Activated CD4-positive, alpha-beta T cell treated with anti-CD3 and anti-CD28 coated beads for 24 hours (primary cell): ENCODE results near the gene TNFSF18.
"Not testable (repeated sequence)": the region's sequence is repeated elsewhere in the genome, so short reads cannot be mapped to it uniquely, and the experiment has no call there.

Experiments used
- DNase-seq, 2 donors: peaks; one replicate each; pipeline ENCODE4 v3.0.0-alpha.2; 2020; ENCODE audit warnings: low read depth in 2 of 2

The TNFSF18 gene, protein sequence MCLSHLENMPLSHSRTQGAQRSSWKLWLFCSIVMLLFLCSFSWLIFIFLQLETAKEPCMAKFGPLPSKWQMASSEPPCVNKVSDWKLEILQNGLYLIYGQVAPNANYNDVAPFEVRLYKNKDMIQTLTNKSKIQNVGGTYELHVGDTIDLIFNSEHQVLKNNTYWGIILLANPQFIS

GRCh38 chr1:173050865-173051264 is at the start of gene TNFSF18:
Gene TNFSF18 (minus strand): TSS chr1:173050941. CDS start chr1:173050896, 45 bp downstream.
- DNase-seq = no peak

GRCh38 chr1:173099166-173099565 is 48.4 kb upstream of the TNFSF18 start:
- DNase-seq = no peak

GRCh38 chr1:173098117-173098516 is 47.4 kb upstream of the TNFSF18 start:
- DNase-seq = no peak

GRCh38 chr1:173097001-173097400 is 46.3 kb upstream of the TNFSF18 start:
- DNase-seq = no peak

GRCh38 chr1:173095632-173096031 is 44.9 kb upstream of the TNFSF18 start:
- no peak for DNase-seq

DNA sequence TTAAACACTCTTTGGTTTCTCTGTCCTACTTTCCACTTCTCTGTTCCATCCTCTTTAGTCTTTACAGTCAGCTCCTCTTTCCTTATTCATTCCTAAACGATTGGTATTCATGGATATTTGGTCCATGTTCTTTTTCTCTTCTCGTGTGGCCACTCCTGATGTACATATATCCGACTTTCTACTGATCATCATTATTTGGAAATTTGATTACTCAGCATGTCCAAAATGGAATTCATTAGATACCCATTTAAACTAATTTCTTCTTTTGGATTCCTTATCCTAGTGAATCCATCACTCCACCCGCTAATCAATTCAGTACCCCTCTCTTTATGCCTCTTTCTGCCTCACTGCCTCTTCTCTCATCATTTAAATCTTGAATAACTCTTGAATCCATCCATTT is 43.8 kb upstream of the TNFSF18 start:
- no peak for DNase-seq

DNA sequence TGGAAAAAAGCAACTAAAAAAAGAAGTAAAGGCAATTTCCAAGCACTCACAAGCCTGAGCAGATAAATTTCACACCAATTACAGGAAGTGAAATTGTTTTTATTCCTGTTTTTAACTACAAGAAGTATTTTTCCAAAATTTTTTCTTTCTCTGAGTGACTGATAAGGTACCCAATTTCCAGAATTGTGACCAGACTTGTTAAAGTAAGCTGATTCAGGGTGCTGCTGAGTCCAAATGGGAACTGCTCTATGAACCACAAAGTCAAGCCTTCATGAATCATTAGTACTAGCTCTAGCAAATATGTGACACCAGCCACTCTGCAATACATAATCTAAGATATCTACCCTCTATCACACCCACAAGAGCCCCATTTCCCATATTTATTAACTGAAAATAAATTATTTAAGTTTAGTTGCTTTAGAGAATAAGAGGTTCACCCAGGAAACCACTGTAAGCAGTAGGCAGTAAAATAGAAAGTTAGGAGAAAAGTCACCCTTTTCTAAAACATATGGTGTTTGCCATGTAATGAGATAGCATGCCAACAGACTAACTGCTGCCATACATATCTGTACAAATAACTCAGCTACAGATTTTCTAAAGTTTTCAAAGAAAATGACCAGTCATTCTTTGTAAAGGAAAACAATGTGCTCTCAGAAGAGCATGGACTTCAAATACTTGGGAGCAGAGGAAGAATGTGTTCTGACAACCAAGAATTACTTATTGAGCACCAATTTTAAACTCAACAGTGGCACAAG is 43.1 kb upstream of the TNFSF18 start:
- DNase-seq = no peak

GRCh38 chr1:173084292-173084691 is 33.6 kb upstream of the TNFSF18 start:
- DNase-seq = no peak

GRCh38 chr1:173082913-173083312 is 32.2 kb upstream of the TNFSF18 start:
- no peak for DNase-seq

GRCh38 chr1:173074217-173074616 is 23.5 kb upstream of the TNFSF18 start:
- not testable (repeated sequence) for DNase-seq

- no peak for DNase-seq
Measured at GRCh38 chr1:173064011-173064410, 13.3 kb upstream of the TNFSF18 start.

DNA sequence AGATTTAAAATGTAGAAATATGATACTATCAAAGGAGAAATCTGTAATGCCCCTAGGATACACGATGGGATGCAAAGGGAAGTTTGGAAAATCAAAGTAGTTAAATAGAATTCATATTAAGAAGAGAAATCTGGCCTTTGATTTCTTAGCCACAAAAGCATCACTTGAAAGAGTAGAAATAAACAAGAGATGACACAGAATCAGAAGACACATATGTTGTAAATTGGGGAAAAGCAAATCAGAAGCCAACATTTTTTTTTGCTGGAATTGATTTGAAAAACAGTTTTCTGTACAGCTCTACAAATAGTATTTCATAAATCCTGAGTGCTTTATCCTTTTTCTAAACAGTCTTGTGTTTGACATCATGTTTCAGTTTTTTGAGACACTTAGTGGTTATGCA is 12.4 kb upstream of the TNFSF18 start:
- no peak for DNase-seq

DNA sequence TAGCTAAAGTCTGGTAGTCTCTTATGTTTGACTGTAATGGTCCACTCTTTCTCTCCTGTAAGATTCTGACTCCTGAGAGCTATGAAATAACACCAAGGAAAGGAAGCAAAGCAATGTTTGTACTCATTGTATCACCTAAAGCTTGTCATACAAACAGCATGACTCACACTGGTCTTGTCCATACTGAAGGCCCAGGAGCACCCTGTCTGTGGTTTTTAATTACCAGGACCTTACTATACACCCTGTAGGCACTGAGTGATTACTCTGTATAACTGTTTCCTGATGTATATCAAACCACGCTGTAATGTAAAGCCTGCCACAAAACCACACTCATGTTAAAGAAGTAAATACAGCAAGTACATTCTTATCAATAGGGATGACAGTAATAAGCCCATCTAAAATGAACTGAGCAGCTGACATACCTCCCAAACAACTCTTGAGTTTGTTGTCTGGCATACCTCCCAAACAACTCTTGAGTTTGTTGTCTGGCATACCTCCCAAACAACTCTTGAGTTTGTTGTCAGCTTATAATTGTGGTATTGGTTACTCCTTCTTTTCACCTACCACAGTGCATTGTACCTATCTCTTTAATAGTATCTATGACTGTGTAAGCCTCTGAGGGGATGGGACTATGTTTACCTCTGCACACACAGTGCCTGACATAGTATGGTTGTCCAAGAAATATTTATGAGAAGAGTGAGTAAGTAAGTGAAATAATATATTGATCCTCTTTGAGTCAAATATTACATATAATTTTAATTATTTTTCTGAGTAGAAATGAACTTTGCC is 11.6 kb upstream of the TNFSF18 start:
- no peak for DNase-seq

DNA sequence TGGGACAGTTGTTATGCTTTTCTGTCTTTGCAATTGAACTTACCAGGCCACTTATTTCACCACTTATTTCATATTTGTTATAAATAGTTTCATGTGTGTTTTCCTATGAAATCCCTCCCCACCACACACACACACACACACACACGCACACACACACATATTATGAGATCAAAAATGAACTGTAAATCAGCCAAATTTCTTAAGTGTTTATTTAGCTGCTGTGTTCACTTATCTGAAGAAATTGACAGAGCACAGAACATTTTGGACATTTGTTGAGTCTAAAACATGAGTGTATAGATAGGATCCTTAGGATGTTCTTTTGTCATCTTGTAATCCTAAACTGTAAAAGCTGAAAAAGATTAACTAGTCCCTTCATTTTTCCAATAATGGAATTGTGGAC is 7.8 kb upstream of the TNFSF18 start:
- DNase-seq = no peak

DNA sequence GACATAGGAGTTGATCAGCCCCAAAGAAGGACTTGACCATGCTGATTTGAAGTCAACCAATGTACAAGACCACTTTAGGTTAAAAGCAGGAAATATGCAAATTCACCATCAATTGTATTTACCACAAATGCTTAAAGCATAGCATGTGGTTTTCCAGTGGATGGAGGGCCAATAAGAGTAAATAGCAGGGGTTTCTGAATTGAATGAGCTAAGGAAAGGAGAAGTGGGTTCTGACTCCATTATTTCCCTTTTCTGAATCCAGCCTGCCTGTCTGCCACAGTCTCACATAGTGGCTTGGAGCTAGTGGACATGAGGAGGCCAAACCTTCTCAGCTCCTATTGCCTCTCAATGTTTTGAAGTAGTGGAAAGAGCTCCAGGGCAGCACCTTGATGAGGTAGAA is 7.2 kb upstream of the TNFSF18 start:
- no peak for DNase-seq

DNA sequence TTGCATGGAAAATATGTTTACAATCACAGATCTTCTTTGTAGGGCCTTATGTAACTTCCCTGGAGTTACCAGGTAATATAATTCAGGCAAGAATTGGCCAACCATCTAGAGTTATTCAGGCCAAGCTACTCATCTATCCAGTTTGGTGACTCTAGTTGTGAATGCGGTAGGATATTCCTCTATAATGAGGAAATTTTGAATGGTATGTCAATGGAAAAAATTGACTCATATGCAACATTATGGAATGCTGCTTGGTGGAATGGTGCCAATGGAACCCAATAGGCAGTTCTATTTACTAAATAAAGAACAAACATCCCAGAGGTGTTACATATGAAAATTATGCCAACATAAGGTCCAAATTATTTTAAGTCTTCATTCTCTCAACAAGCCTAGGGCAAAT is 5.6 kb upstream of the TNFSF18 start:
- DNase-seq = no peak

DNA sequence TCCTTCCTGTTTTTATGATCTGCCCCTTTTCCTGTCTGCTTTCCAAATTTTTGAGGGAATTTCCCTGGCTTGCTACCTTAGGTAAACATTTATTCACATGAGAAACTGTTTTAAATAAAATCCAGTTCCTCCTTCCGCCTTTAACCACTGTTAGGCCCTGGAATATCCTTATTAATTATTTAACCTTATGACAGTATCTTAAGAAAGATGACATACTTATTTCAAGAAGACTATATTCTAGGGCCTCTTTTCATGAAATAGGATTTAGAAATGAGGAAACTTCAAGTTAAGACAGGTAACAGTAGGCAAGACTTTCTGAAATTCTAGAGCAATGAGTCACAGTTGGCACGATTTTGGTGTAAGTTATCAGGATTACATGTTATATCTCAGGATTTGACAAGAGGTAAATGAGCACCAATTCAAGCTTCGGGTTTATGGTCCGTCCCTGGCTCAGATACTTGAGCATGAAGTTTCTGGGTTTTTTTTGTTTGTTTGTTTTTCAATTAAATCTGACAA is 2.0 kb upstream of the TNFSF18 start:
- no peak for DNase-seq

DNA sequence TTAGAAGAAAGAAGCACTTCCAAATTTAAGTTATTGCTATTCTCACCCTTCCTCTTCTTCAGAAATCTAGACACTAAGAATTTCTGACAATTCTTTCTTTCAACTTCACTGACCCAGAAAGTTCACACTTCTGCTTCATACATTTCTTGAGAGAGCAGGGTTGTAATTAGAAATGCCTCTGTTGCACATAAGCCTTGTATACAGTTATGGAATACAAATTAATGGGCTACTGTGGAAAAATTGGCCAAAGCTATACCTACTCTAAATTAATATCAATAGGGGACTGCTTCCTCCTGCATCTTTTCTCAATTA is 1.5 kb downstream of the TNFSF18 start:
- DNase-seq = no peak

- no peak for DNase-seq
Measured at GRCh38 chr1:173048621-173049321, 2.0 kb downstream of the TNFSF18 start.

DNA sequence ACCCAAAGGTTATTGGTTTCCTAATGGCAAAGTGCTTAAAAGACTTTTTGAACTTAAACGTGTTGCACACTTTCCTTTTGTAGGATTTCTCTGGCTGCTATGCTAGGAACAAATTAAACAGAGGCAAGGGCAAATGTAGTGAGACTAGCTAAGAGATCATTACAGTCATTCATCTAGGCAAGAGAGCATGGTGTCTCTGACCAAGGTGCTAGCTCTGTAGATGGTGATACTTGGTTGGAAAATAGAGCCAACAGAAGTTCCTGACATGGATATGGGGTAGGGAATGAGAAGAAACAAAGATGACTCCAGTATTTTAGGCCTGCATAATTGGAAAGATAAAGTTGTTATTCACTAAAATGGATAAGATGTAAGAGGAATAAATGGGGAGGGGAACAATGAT is 6.1 kb downstream of the TNFSF18 start:
- DNase-seq = no peak

- no peak for DNase-seq
Measured at GRCh38 chr1:173043253-173043652, 7.5 kb downstream of the TNFSF18 start.

DNA sequence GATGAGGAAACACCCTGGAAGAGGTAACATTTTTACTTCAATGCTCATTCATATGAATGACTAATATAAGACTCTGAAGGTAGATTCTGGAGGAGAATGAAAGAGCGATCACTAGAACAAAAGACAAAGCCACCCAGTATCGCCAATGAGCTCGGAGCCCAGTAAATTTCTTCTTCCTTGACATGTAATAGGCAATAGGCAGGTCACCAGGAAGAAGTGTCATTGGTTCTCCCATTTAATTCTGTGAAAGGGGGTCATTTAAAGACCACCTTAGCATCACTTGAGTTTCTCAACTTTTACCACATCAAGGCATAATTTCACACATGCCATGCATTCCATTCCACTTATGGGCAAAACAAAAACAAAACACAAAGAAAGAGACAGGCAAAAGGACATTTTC is 7.9 kb downstream of the TNFSF18 start:
- DNase-seq = no peak
